SU-DHL-6 (cell line): Measurements from ENCODE around the gene HEATR5A.

Experiments
- CTCF ChIP-seq: fragments of 200-600 bp; sonication (generic); IDR thresholded peaks from one replicate; pipeline ENCODE4 v1.5.1; 2017; ENCODE audit warnings: antibody characterized with exemption, mild to moderate bottlenecking, low read length, moderate library complexity; ENCODE audit not compliant: insufficient read depth, poor library complexity, severe bottlenecking
- EZH2phosphoT487 ChIP-seq: fragments of 200-600 bp; sonication (generic), shearing (Covaris generic); conservative IDR thresholded peaks from 2 replicates; pipeline ENCODE4 v1.6.1; 2018; ENCODE audit warnings: mild to moderate bottlenecking, antibody characterized with exemption, low read length, moderate library complexity, mixed read lengths

GRCh38 chr14:31377433-31377832 lies 42.9 kb downstream of the HEATR5A start:
- TF ChIP-seq CTCF (no peak), EZH2phosphoT487 (no peak)
